HG03139 (cell line): ENCODE results near the gene ANGPT4.

Experiments
- ATAC-seq: cut with Tn5 transposase; IDR thresholded peaks from one replicate; pipeline ENCODE4 v1.9.1; 2021; ENCODE audit not compliant: unreplicated experiment

ANGPT4 gene

GRCh38 chr20:916125-916799 is at the start of gene ANGPT4:
ANGPT4 (minus strand) TSS chr20:916334; CDS start chr20:916214, 120 bp downstream.
- ATAC-seq, result no peak

GRCh38 chr20:963795-964194 is 47.7 kb upstream of the ANGPT4 start:
- no peak for ATAC-seq

- no peak for ATAC-seq
Observed at GRCh38 chr20:962683-963082, 46.5 kb upstream of the ANGPT4 start.

GRCh38 chr20:962223-962622 is 46.1 kb upstream of the ANGPT4 start:
- ATAC-seq, result no peak

- no peak for ATAC-seq
Observed at GRCh38 chr20:961768-962167, 45.6 kb upstream of the ANGPT4 start.

GRCh38 chr20:959996-960615 is 44.0 kb upstream of the ANGPT4 start:
- no peak for ATAC-seq

- ATAC-seq, result no peak
Observed at GRCh38 chr20:958936-959815, 43.0 kb upstream of the ANGPT4 start.

GRCh38 chr20:957544-957943 is 41.4 kb upstream of the ANGPT4 start:
- ATAC-seq, result no peak

- no peak for ATAC-seq
Observed at GRCh38 chr20:956330-956951, 40.3 kb upstream of the ANGPT4 start.

- ATAC-seq, result no peak
Observed at GRCh38 chr20:955656-956055, 39.5 kb upstream of the ANGPT4 start.

GRCh38 chr20:955111-955510 is 39.0 kb upstream of the ANGPT4 start:
- ATAC-seq, result no peak

GRCh38 chr20:953742-954141 is 37.6 kb upstream of the ANGPT4 start:
- no peak for ATAC-seq

GRCh38 chr20:952196-952795 is 36.2 kb upstream of the ANGPT4 start:
- ATAC-seq, result no peak

- ATAC-seq, result no peak
Observed at GRCh38 chr20:951384-952169, 35.4 kb upstream of the ANGPT4 start.

GRCh38 chr20:949717-950116 is 33.6 kb upstream of the ANGPT4 start:
- ATAC-seq, result no peak

- no peak for ATAC-seq
Observed at GRCh38 chr20:946826-947225, 30.7 kb upstream of the ANGPT4 start.

- no peak for ATAC-seq
Observed at GRCh38 chr20:945841-946240, 29.7 kb upstream of the ANGPT4 start.

- ATAC-seq, result no peak
Observed at GRCh38 chr20:944774-945410, 28.8 kb upstream of the ANGPT4 start.

- no peak for ATAC-seq
Observed at GRCh38 chr20:944148-944547, 28.0 kb upstream of the ANGPT4 start.

- no peak for ATAC-seq
Observed at GRCh38 chr20:942611-943010, 26.5 kb upstream of the ANGPT4 start.
